K562 (cell line): ENCODE results near the gene DCUN1D3. TPM values are rescaled to one million over a fixed set of nuclear protein-coding genes. Genes with fewer than 3 reads are reported as not detected.

Experiments
- CTBP1 ChIP-seq: fragments of 450-650 bp; IDR thresholded peaks from 2 replicates; pipeline ENCODE4 v1.6.1; 2016; ENCODE audit warnings: borderline replicate concordance
- NFXL1 ChIP-seq: fragments of 450-650 bp; formaldehyde crosslinking; IDR thresholded peaks from 2 replicates; pipeline ENCODE4 v1.4.0; 2021; ENCODE audit warnings: mild to moderate bottlenecking
- NR1H2 ChIP-seq: sonication (generic); formaldehyde crosslinking; IDR thresholded peaks from 2 replicates; pipeline ENCODE4 v1.4.0; 2020; ENCODE audit warnings: mild to moderate bottlenecking, missing genetic modification reagents
- ZNF23 ChIP-seq: fragments of 250-450 bp; sonication (Bioruptor Pico); IDR thresholded peaks from 2 replicates; pipeline ENCODE4 v1.4.0; 2020; ENCODE audit warnings: mild to moderate bottlenecking
- polyA plus RNA-seq, 8 experiments: library from polyadenylated mRNA; depleted of rRNA in 4 of 8; stranded (reverse) in 5 of 8; unstranded in 3 of 8; fragments of >200 nt; fragmentation: Nextera tagmentation in 2 of 8; fragmentation: Illumina TruSeq in 1 of 8; extraction: Ambion mirVana in 2 of 8; extraction: Trizol in 1 of 8; gene quantifications; 2 replicates each; pipeline versions ENCODE4 v1.2.1 to v1.2.3, GENCODE V29; 2011 to 2014; ENCODE audit warnings: inconsistent platforms in 1 of 8, missing spikeins in 1 of 8
- total RNA-seq, 7 experiments: library from RNA; depleted of rRNA in 6 of 7; stranded (reverse); fragments of >200 nt in 6 of 7; fragmentation: Illumina TruSeq in 2 of 7; extraction: Trizol in 2 of 7; gene quantifications; 2 replicates each; pipeline versions ENCODE4 v1.2.1 to v1.2.3, GENCODE V29; 2011 to 2021; ENCODE audit warnings: low replicate concordance in 1 of 7
- TF ChIP-seq, protein P1 (sequence below): fragments of 250-450 bp; sonication (Bioruptor Pico); IDR thresholded peaks from 2 replicates; pipeline ENCODE4 v1.8.0; 2021; ENCODE audit warnings: moderate library complexity, mild to moderate bottlenecking, inconsistent platforms
- TF ChIP-seq, protein P2 (sequence below): fragments of 200-800 bp; sonication (Bioruptor generic); IDR thresholded peaks from 2 replicates; pipeline ENCODE4 v1.6.1; 2017; ENCODE audit warnings: missing genetic modification characterization, missing compliant biosample characterization
- TF ChIP-seq, protein P3 (sequence below), 2 experiments: fragments of 450-650 bp; IDR thresholded peaks; 2 replicates each; pipeline ENCODE4 v1.6.1; 2016; ENCODE audit warnings: mild to moderate bottlenecking in 2 of 2, borderline replicate concordance in 1 of 2, low read depth in 1 of 2, moderate library complexity in 1 of 2

The DCUN1D3 gene
- total and polyA plus RNA-seq, 9 of the 15 experiments (the other 6 are each of a cell fraction or from before 2014, with no cell fraction given): 1.0 to 4.7 (median 2.2) TPM

DNA sequence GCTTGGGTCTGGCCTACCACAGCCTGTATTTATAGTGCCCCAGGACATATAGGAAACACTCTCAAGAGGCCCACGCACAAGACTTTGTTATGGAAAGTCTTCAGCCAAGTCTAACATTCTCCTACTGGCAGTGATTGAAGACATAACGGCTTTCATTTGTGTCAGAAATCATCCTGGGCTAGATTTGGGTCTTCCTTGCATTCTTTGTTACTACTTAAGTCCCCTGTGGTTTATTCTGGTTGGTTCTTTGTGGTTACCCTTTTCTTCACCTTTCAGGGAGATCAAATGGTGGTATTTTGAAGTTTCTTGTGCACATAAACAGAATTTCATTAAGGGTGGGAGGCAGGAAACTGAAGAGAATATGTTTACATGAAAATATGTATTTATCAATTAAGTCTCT is 56.1 kb downstream of the DCUN1D3 start (continued):
- no peak for TF ChIP-seq CTBP1
- TF ChIP-seq NR1H2 (CRISPR knock-in tag): no peak
- TF ChIP-seq, protein P1, sequence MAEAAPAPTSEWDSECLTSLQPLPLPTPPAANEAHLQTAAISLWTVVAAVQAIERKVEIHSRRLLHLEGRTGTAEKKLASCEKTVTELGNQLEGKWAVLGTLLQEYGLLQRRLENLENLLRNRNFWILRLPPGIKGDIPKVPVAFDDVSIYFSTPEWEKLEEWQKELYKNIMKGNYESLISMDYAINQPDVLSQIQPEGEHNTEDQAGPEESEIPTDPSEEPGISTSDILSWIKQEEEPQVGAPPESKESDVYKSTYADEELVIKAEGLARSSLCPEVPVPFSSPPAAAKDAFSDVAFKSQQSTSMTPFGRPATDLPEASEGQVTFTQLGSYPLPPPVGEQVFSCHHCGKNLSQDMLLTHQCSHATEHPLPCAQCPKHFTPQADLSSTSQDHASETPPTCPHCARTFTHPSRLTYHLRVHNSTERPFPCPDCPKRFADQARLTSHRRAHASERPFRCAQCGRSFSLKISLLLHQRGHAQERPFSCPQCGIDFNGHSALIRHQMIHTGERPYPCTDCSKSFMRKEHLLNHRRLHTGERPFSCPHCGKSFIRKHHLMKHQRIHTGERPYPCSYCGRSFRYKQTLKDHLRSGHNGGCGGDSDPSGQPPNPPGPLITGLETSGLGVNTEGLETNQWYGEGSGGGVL: no peak
- TF ChIP-seq NFXL1 (CRISPR knock-in tag): no peak
- TF ChIP-seq, protein P2, sequence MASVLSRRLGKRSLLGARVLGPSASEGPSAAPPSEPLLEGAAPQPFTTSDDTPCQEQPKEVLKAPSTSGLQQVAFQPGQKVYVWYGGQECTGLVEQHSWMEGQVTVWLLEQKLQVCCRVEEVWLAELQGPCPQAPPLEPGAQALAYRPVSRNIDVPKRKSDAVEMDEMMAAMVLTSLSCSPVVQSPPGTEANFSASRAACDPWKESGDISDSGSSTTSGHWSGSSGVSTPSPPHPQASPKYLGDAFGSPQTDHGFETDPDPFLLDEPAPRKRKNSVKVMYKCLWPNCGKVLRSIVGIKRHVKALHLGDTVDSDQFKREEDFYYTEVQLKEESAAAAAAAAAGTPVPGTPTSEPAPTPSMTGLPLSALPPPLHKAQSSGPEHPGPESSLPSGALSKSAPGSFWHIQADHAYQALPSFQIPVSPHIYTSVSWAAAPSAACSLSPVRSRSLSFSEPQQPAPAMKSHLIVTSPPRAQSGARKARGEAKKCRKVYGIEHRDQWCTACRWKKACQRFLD (CRISPR knock-in tag): no peak
- TF ChIP-seq, protein P3, sequence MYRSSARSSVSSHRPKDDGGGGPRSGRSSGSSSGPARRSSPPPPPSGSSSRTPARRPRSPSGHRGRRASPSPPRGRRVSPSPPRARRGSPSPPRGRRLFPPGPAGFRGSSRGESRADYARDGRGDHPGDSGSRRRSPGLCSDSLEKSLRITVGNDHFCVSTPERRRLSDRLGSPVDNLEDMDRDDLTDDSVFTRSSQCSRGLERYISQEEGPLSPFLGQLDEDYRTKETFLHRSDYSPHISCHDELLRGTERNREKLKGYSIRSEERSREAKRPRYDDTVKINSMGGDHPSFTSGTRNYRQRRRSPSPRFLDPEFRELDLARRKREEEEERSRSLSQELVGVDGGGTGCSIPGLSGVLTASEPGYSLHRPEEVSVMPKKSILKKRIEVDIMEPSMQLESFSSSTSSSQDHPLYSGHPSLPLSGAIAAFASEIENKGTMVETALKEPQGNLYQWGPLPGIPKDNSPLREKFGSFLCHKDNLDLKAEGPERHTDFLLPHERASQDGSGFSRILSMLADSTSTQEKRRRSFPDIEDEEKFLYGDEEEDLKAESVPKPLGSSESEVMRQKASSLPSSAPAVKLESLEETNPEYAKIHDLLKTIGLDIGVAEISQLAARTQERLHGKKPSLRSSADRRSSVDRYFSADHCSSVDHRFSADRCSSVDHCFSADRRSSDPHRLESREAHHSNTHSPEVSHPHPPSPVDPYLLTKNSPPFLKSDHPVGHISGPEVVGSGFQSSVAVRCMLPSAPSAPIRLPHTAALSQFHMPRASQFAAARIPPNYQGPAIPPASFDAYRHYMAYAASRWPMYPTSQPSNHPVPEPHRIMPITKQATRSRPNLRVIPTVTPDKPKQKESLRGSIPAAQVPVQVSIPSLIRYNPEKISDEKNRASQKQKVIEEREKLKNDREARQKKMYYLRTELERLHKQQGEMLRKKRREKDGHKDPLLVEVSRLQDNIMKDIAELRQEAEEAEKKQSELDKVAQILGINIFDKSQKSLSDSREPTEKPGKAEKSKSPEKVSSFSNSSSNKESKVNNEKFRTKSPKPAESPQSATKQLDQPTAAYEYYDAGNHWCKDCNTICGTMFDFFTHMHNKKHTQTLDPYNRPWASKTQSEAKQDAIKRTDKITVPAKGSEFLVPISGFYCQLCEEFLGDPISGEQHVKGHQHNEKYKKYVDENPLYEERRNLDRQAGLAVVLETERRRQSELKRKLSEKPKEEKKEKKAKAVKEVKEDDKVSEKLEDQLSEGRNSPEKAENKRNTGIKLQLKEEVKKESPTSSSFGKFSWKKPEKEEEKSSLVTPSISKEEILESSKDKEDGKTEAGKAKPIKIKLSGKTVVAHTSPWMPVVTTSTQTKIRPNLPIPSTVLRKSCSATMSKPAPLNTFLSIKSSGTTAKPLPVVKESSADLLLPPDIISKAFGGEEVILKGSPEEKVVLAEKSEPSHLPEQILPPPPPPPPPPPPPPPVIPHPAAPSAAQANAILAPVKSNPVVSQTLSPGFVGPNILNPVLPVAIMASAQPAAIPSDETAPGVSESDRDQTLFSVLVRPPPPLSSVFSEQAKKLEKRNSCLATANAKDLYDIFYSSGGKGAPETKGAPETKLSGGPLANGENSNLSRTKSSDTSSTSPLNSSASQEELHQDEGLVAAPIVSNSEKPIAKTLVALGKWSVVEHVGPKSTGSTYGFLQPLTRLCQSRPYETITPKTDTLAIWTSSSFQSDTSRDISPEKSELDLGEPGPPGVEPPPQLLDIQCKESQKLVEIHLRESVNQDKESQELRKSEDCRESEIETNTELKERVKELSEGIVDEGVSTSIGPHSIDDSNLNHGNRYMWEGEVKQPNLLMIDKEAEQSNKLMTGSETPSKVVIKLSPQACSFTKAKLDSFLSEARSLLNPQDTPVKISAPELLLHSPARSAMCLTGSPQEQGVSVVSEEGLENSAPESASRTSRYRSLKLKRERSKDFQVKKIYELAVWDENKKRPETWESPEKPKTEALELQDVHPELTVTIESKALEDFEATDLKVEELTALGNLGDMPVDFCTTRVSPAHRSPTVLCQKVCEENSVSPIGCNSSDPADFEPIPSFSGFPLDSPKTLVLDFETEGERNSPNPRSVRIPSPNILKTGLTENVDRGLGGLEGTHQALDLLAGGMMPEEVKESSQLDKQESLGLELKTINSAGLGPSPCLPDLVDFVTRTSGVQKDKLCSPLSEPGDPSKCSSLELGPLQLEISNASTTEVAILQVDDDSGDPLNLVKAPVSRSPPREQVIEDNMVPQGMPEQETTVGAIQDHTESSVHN (IDR thresholded peaks at IDR 0.05; ENCODE audit: borderline replicate concordance in 1 of 2, low read depth in 1 of 2): no peak
- no peak for TF ChIP-seq ZNF23 (CRISPR knock-in tag)
